Breast epithelium (tissue), 4 donors: ENCODE results near the gene TRAFD1. TPM values are rescaled to one million over a fixed set of nuclear protein-coding genes. Genes with fewer than 3 reads are reported as not detected.
A peak's percentile ranks its signal among the peaks of the same experiment; 100 is the strongest.
"Not testable (repeated sequence)": the region's sequence is repeated elsewhere in the genome, so short reads cannot be mapped to it uniquely, and the experiment has no call there.

Experiments
- DNase-seq, 2 donors: peaks; one replicate each; pipeline ENCODE4 v3.0.0-alpha.2; 2019; ENCODE audit warnings: low spot score in 2 of 2
- H3K27ac ChIP-seq, 2 donors: fragments of 200-600 bp; sonication (generic) in 1 of 2; one replicate each; pipeline ENCODE4 v1.5.1; 2016 to 2019; ENCODE audit warnings: mild to moderate bottlenecking in 1 of 2
- H3K27me3 ChIP-seq, 2 donors: fragments of 200-600 bp; sonication (generic) in 1 of 2; one replicate each; pipeline versions ENCODE4 v1.5.1 to v1.6.0; 2017 to 2019; ENCODE audit warnings: control low read depth in 1 of 2, mild to moderate bottlenecking in 1 of 2
- H3K36me3 ChIP-seq: fragments of 200-600 bp; one replicate; pipeline ENCODE4 v1.5.1; 2019
- H3K4me1 ChIP-seq, 2 donors: fragments of 200-600 bp; sonication (generic); one replicate each; pipeline ENCODE4 v1.5.1; 2016 to 2019; ENCODE audit warnings: control low read depth in 1 of 2
- H3K4me3 ChIP-seq, 3 donors: fragments of 200-600 bp; sonication (generic); 1 replicate in 2 of 3; 2 replicates in 1 of 3; pipeline ENCODE4 v1.5.1; 2016 to 2019; ENCODE audit warnings: mild to moderate bottlenecking in 3 of 3, moderate library complexity in 2 of 3
- H3K9me3 ChIP-seq, 2 donors: fragments of 200-600 bp; sonication (generic) in 1 of 2; one replicate each; pipeline ENCODE4 v1.5.1; 2016 to 2019; ENCODE audit warnings: control low read depth in 1 of 2
- CTCF ChIP-seq, 3 donors: fragments of 450-650 bp; IDR thresholded peaks; one replicate each; pipeline ENCODE4 v1.5.1; 2016 to 2017; ENCODE audit warnings: antibody characterized with exemption in 3 of 3, mild to moderate bottlenecking in 3 of 3, moderate library complexity in 3 of 3
- POLR2A ChIP-seq: fragments of 450-650 bp; IDR thresholded peaks from one replicate; pipeline ENCODE4 v1.6.1; 2016; ENCODE audit warnings: antibody characterized with exemption, mild to moderate bottlenecking, moderate library complexity
- POLR2AphosphoS5 ChIP-seq, 3 donors: sonication (generic); formaldehyde crosslinking; IDR thresholded peaks; one replicate each; pipeline ENCODE4 v1.6.1; 2017; ENCODE audit warnings: antibody characterized with exemption in 3 of 3
- intact Hi-C: fragments of 100-400 bp; cut with DNase I; formaldehyde crosslinking; loops from one replicate; pipeline ENCODE4 v1.15.1; 2023; ENCODE audit warnings: low total_unique reads
- total RNA-seq, 3 donors: library from RNA; depleted of rRNA; stranded (reverse); fragments of >200 nt; gene quantifications; one replicate each; pipeline ENCODE4 v1.1.0, GENCODE V29; 2016

TRAFD1 gene
- total RNA-seq, 3 donors from 2014 or later, result 25.9 to 64.2 (median 54.4) TPM

- H3K9me3 ChIP-seq, result no peaks in the 10 kb centered on the region
- no peak for DNase-seq
- no peaks in the 10 kb centered on the region for H3K27me3 ChIP-seq
- H3K27ac ChIP-seq, result no peak overlapping the region
- H3K4me3 ChIP-seq, result no peak overlapping the region
- no peak for TF ChIP-seq POLR2A
- TF ChIP-seq CTCF (IDR thresholded peaks at IDR 0.05), result no peak
- TF ChIP-seq POLR2AphosphoS5 (IDR thresholded peaks at IDR 0.05), result no peak
- H3K36me3 ChIP-seq, result no peaks in the 10 kb centered on the region
- intact Hi-C loops, result no loop called here
- no peaks in the 10 kb centered on the region for H3K4me1 ChIP-seq
Observed at GRCh38 chr12:112096070-112096469, 29.3 kb upstream of the TRAFD1 start.

- Histone ChIP-seq H3K4me1 (no peaks in the 10 kb centered on the region), H3K9me3 (no peaks in the 10 kb centered on the region), H3K36me3 (no peaks in the 10 kb centered on the region), H3K4me3 (no peak overlapping the region), H3K27me3 (no peaks in the 10 kb centered on the region), H3K27ac (no peak overlapping the region)
- intact Hi-C loops, result no loop called here
- DNase-seq, result no peak
- TF ChIP-seq POLR2A, result no peak
- no peak for TF ChIP-seq POLR2AphosphoS5 (IDR thresholded peaks at IDR 0.05)
Observed at GRCh38 chr12:112096667-112097066, 28.7 kb upstream of the TRAFD1 start.

GRCh38 chr12:112097641-112098040, 27.7 kb upstream of the TRAFD1 start:
- H3K4me1 ChIP-seq, result no peaks in the 10 kb centered on the region
- intact Hi-C loops, result no loop called here
- DNase-seq, result no peak
- H3K27me3 ChIP-seq, result no peaks in the 10 kb centered on the region
- H3K4me3 ChIP-seq, result no peak overlapping the region
- no peak for TF ChIP-seq POLR2AphosphoS5 (IDR thresholded peaks at IDR 0.05)
- no peak for TF ChIP-seq CTCF (IDR thresholded peaks at IDR 0.05)
- TF ChIP-seq POLR2A, result no peak
- no peaks in the 10 kb centered on the region for H3K9me3 ChIP-seq
- no peak overlapping the region for H3K27ac ChIP-seq
- H3K36me3 ChIP-seq, result no peaks in the 10 kb centered on the region

GRCh38 chr12:112100500-112100899, 24.9 kb upstream of the TRAFD1 start:
- intact Hi-C loops, H3K27ac ChIP-seq, H3K4me3 ChIP-seq, DNase-seq, H3K4me1 ChIP-seq, H3K27me3 ChIP-seq, H3K9me3 ChIP-seq, H3K36me3 ChIP-seq: not testable (repeated sequence)

- Histone ChIP-seq H3K27ac (no peak overlapping the region), H3K27me3 (no peaks in the 10 kb centered on the region), H3K9me3 (no peaks in the 10 kb centered on the region), H3K36me3 (no peaks in the 10 kb centered on the region), H3K4me1 (no peaks in the 10 kb centered on the region), H3K4me3 (no peak overlapping the region)
- intact Hi-C loops, result no loop called here
- DNase-seq, result no peak
- no peak for TF ChIP-seq CTCF (IDR thresholded peaks at IDR 0.05)
- TF ChIP-seq POLR2A, result no peak
- TF ChIP-seq POLR2AphosphoS5 (IDR thresholded peaks at IDR 0.05), result no peak
Observed at GRCh38 chr12:112102127-112102526, 23.2 kb upstream of the TRAFD1 start.

GRCh38 chr12:112102746-112103145, 22.6 kb upstream of the TRAFD1 start:
- H3K4me1 ChIP-seq, DNase-seq, H3K36me3 ChIP-seq, intact Hi-C loops, H3K9me3 ChIP-seq, H3K4me3 ChIP-seq, H3K27me3 ChIP-seq: not testable (repeated sequence)
- H3K27ac ChIP-seq, result peak overlapping the region in 1 of 2 donors; percentile 12
